Measurements from ENCODE around the gene GABRG3.

The GABRG3 gene

GRCh38 chr15:27414168-27414870 is 443.3 kb downstream of the GABRG3 start:
- no peak for DNase-seq (ENCODE audit: low read depth in 3 of 3)

- no peak for DNase-seq (ENCODE audit: low read depth in 3 of 3)
These were observed 447.7 kb downstream of the GABRG3 start for GRCh38 chr15:27418726-27419125.

- no peak for DNase-seq (ENCODE audit: low read depth in 3 of 3)
These were observed 452.0 kb downstream of the GABRG3 start for GRCh38 chr15:27422997-27423396.

GRCh38 chr15:27426805-27427204 is 455.8 kb downstream of the GABRG3 start:
- no peak for DNase-seq (ENCODE audit: low read depth in 3 of 3)

GRCh38 chr15:27427276-27427675 is 456.3 kb downstream of the GABRG3 start:
- no peak for DNase-seq (ENCODE audit: low read depth in 3 of 3)

GRCh38 chr15:27428151-27428550 is 457.2 kb downstream of the GABRG3 start:
- no peak for DNase-seq (ENCODE audit: low read depth in 3 of 3)

GRCh38 chr15:27429577-27429976 is 458.6 kb downstream of the GABRG3 start:
- no peak for DNase-seq (ENCODE audit: low read depth in 3 of 3)

- no peak for DNase-seq (ENCODE audit: low read depth in 3 of 3)
These were observed 462.6 kb downstream of the GABRG3 start for GRCh38 chr15:27433604-27434003.

- DNase-seq (ENCODE audit: low read depth in 3 of 3), result no peak
These were observed 467.7 kb downstream of the GABRG3 start for GRCh38 chr15:27438403-27439375.

GRCh38 chr15:27441120-27441519 is 470.1 kb downstream of the GABRG3 start:
- DNase-seq (ENCODE audit: low read depth in 3 of 3), result no peak

GRCh38 chr15:27448234-27448633 is 477.3 kb downstream of the GABRG3 start:
- DNase-seq (ENCODE audit: low read depth in 3 of 3), result no peak

GRCh38 chr15:27448986-27449385 is 478.0 kb downstream of the GABRG3 start:
- no peak for DNase-seq (ENCODE audit: low read depth in 3 of 3)

GRCh38 chr15:27449941-27450340 is 479.0 kb downstream of the GABRG3 start:
- DNase-seq (ENCODE audit: low read depth in 3 of 3), result no peak

GRCh38 chr15:27454281-27455075 is 483.5 kb downstream of the GABRG3 start:
- DNase-seq (ENCODE audit: low read depth in 3 of 3), result no peak

GRCh38 chr15:27456807-27457206 is 485.8 kb downstream of the GABRG3 start:
- DNase-seq (ENCODE audit: low read depth in 3 of 3), result no peak

- no peak for DNase-seq (ENCODE audit: low read depth in 3 of 3)
These were observed 486.8 kb downstream of the GABRG3 start for GRCh38 chr15:27457766-27458165.

- DNase-seq (ENCODE audit: low read depth in 3 of 3), result no peak
These were observed 487.5 kb downstream of the GABRG3 start for GRCh38 chr15:27458345-27459084.

GRCh38 chr15:27459836-27460235 is 488.9 kb downstream of the GABRG3 start:
- no peak for DNase-seq (ENCODE audit: low read depth in 3 of 3)

- DNase-seq (ENCODE audit: low read depth in 3 of 3), result no peak
These were observed 490.2 kb downstream of the GABRG3 start for GRCh38 chr15:27461181-27461580.

GRCh38 chr15:27463525-27464088 is 492.6 kb downstream of the GABRG3 start:
- no peak for DNase-seq (ENCODE audit: low read depth in 3 of 3)

Measured in stimulated activated CD4-positive, alpha-beta T cell treated with anti-CD3 and anti-CD28 coated beads, TNF-alpha, amount 100 ng/mL, for 48 hours (primary cell).